Measurements from ENCODE around the gene DOLPP1.
"Not testable (repeated sequence)": the region's sequence is repeated elsewhere in the genome, so short reads cannot be mapped to it uniquely, and the experiment has no call there.

Gene DOLPP1

GRCh38 chr9:129080601-129081387 lies at the start of gene DOLPP1:
Gene DOLPP1 (plus strand): TSS chr9:129081111. CDS start chr9:129081132, 21 bp downstream.
- DNase-seq: peak; percentile 97

- DNase-seq: no peak
Measured at GRCh38 chr9:129031514-129031913, 49.4 kb upstream of the DOLPP1 start.

GRCh38 chr9:129032541-129033159 lies 48.3 kb upstream of the DOLPP1 start:
- DNase-seq: no peak

- DNase-seq: no peak
Measured at GRCh38 chr9:129033216-129033615, 47.7 kb upstream of the DOLPP1 start.

- DNase-seq: not testable (repeated sequence)
Measured at GRCh38 chr9:129035838-129036237, 45.1 kb upstream of the DOLPP1 start.

- DNase-seq: peak; percentile 93
Measured at GRCh38 chr9:129036241-129036922, 44.5 kb upstream of the DOLPP1 start, which contains the start of gene MIGA2. Gene MIGA2 (plus strand): TSS chr9:129036626. CDS start chr9:129040595, 3,969 bp downstream.

GRCh38 chr9:129036923-129037766 lies 43.8 kb upstream of the DOLPP1 start:
- no peak for DNase-seq

GRCh38 chr9:129037767-129038098 lies 43.2 kb upstream of the DOLPP1 start:
- DNase-seq: no peak

GRCh38 chr9:129038109-129038852 lies 42.6 kb upstream of the DOLPP1 start:
- no peak for DNase-seq

GRCh38 chr9:129040113-129040643 lies 40.7 kb upstream of the DOLPP1 start:
- no peak for DNase-seq

GRCh38 chr9:129042016-129042415 lies 38.9 kb upstream of the DOLPP1 start:
- no peak for DNase-seq

GRCh38 chr9:129052592-129052991 lies 28.3 kb upstream of the DOLPP1 start:
- no peak for DNase-seq

GRCh38 chr9:129053020-129053419 lies 27.9 kb upstream of the DOLPP1 start:
- DNase-seq: no peak

- DNase-seq: no peak
Measured at GRCh38 chr9:129054163-129054851, 26.6 kb upstream of the DOLPP1 start.

GRCh38 chr9:129058965-129059795 lies 21.7 kb upstream of the DOLPP1 start:
- DNase-seq: no peak

- no peak for DNase-seq
Measured at GRCh38 chr9:129059796-129060785, 20.8 kb upstream of the DOLPP1 start.

GRCh38 chr9:129060991-129061390 lies 19.9 kb upstream of the DOLPP1 start:
- no peak for DNase-seq

GRCh38 chr9:129063061-129063460 lies 17.9 kb upstream of the DOLPP1 start:
- no peak for DNase-seq

- no peak for DNase-seq
Measured at GRCh38 chr9:129064499-129064908, 16.4 kb upstream of the DOLPP1 start.
